Lung (tissue), 12 donors: ENCODE results near the gene MST1. TPM values are rescaled to one million over a fixed set of nuclear protein-coding genes. Genes with fewer than 3 reads are reported as not detected.

Experiments used
- ATAC-seq: fragments of 200-7000 bp; cut with Tn5 transposase; one replicate; pipeline ENCODE4 v1.9.1; 2020; ENCODE audit warnings: moderate number of reproducible peaks; ENCODE audit not compliant: insufficient read depth, low FRiP score
- DNase-seq, 3 donors: peaks; one replicate each; pipeline ENCODE4 v3.0.0-alpha.2; 2013 to 2017
- H3K27ac ChIP-seq, 2 donors: one replicate each; pipeline ENCODE4 v1.5.1; 2013; ENCODE audit warnings: mild to moderate bottlenecking in 2 of 2, moderate library complexity in 2 of 2, control low read depth in 1 of 2, inconsistent platforms in 1 of 2, low read depth in 1 of 2, low read length in 1 of 2
- H3K27me3 ChIP-seq, 3 donors: one replicate each; pipeline ENCODE4 v1.5.1; 2013; ENCODE audit warnings: low read length in 2 of 3; ENCODE audit not compliant: control insufficient read depth in 3 of 3, insufficient read depth in 3 of 3
- H3K36me3 ChIP-seq, 4 donors: one replicate each; pipeline ENCODE4 v1.5.1; 2013; ENCODE audit warnings: low read length in 4 of 4, mild to moderate bottlenecking in 1 of 4, moderate library complexity in 1 of 4; ENCODE audit not compliant: control insufficient read depth in 4 of 4, insufficient read depth in 4 of 4
- H3K4me1 ChIP-seq, 5 donors: one replicate each; pipeline ENCODE4 v1.5.1; 2013; ENCODE audit warnings: low read length in 5 of 5, mild to moderate bottlenecking in 2 of 5, moderate library complexity in 1 of 5; ENCODE audit not compliant: control insufficient read depth in 5 of 5, insufficient read depth in 5 of 5
- H3K4me3 ChIP-seq: one replicate; pipeline ENCODE4 v1.5.1; 2013; ENCODE audit warnings: mild to moderate bottlenecking, control low read depth, moderate library complexity
- H3K9ac ChIP-seq, 2 donors: one replicate each; pipeline ENCODE4 v1.5.1; 2013; ENCODE audit warnings: low read length in 2 of 2, control low read depth in 1 of 2; ENCODE audit not compliant: insufficient read depth in 1 of 2
- H3K9me3 ChIP-seq, 4 donors: one replicate each; pipeline ENCODE4 v1.5.1; 2013; ENCODE audit warnings: low read length in 3 of 4, mild to moderate bottlenecking in 1 of 4, moderate library complexity in 1 of 4; ENCODE audit not compliant: control insufficient read depth in 4 of 4, insufficient read depth in 3 of 4
- WGBS, 2 donors: extraction: QIAGEN DNeasy Blood & Tissue Kit; methylation state at CpG; one replicate each; pipeline ENCODE4 v1.1.7; 2013; 5-methylcytosine and 5-hydroxymethylcytosine counted together
- polyA plus RNA-seq, 2 donors: library from polyadenylated mRNA; stranded (reverse); fragments of 200-250 nt; gene quantifications; one replicate each; pipeline ENCODE4 v1.2.1, GENCODE V29; 2013
- total RNA-seq, 2 donors: library from RNA; depleted of rRNA in 1 of 2; stranded (reverse); fragments of >200 nt in 1 of 2; gene quantifications; one replicate each; pipeline ENCODE4 v1.2.1, GENCODE V29; 2014 to 2021
- TF ChIP-seq, protein P1 (sequence below): IDR thresholded peaks from 2 replicates; pipeline ENCODE4 v1.5.1; 2012; ENCODE audit warnings: mild to moderate bottlenecking; ENCODE audit errors: control extremely low read depth, extremely low read depth
- donor health status: control.
- donor health status: control.
- donor health status: Bipolar disorder and iron deficiency.
- donor health status: healthy.
- donor health status: DM: yes; HTN: yes; CAD: no.

MST1 gene
- total and polyA plus RNA-seq, 4 donors: 8.3 to 27.0 (median 17.2) TPM

DNA sequence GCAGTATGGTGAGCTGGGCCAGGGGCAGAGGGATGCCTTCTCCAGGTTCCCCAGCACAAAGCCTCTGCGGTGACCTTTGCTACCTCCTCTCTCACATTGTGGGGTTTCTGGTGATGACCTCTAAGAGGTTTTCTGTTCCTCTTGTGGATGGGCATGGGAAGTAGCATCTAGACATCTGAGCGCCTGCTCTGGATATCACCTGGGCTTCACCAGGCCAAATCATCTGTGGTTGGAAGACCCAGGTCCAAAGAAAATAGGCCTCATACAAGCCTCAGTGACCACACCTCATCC, 8.1 kb downstream of the MST1 start:
- H3K4me1 ChIP-seq: no peaks in the 10 kb centered on the region
- H3K4me3 ChIP-seq: no peak overlapping the region
- WGBS, 2 donors: 95 to 100% methylated on average over 2 of the region's 2 CpGs

DNA sequence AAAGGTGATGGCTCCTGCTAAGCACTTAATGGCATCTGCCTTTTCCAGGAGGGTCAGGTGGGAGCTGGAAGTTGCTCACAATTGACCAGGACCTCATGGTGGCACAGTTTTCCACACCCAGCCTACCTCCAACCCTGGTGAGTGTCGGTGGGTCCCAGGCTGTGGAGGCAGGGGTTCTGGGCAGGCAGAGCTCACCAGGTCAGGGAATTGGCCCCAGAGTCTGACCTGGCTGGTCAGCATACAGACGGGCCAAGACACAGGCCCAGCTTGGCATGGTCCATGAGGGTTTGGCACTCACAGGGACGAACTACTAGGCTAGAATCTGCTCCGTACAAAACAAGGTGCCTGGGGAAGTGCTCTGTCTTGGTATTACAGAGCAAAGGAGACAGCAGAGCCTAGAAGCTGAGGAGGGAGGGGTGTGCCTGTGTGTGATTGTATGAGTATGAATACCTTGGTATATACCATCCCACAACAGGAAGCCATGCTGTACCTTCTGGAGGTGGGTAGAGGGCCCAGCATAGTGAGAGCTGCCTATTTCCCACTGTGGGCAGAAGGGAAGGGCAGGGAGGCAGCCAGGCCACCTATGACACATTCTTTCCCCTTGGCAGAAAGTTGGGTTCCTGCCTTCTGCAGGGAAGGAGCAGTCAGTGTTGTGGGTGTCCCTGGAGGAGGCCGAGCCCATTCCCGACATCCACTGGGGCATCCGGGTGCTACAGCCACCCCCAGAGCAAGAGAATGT, 8.6 kb downstream of the MST1 start:
- ATAC-seq: no peak
- TF ChIP-seq, protein P1, sequence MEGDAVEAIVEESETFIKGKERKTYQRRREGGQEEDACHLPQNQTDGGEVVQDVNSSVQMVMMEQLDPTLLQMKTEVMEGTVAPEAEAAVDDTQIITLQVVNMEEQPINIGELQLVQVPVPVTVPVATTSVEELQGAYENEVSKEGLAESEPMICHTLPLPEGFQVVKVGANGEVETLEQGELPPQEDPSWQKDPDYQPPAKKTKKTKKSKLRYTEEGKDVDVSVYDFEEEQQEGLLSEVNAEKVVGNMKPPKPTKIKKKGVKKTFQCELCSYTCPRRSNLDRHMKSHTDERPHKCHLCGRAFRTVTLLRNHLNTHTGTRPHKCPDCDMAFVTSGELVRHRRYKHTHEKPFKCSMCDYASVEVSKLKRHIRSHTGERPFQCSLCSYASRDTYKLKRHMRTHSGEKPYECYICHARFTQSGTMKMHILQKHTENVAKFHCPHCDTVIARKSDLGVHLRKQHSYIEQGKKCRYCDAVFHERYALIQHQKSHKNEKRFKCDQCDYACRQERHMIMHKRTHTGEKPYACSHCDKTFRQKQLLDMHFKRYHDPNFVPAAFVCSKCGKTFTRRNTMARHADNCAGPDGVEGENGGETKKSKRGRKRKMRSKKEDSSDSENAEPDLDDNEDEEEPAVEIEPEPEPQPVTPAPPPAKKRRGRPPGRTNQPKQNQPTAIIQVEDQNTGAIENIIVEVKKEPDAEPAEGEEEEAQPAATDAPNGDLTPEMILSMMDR: no peak
- Histone ChIP-seq H3K36me3 (peaks cover 13 to 72% (median 33%) of the 10 kb centered on the region in 4 donors), H3K27me3 (no peaks in the 10 kb centered on the region), H3K4me1 (no peaks in the 10 kb centered on the region), H3K9ac (no peak overlapping the region), H3K4me3 (no peak overlapping the region), H3K9me3 (peaks cover 0 to 3% (median 0%) of the 10 kb centered on the region in 4 donors), H3K27ac (no peak overlapping the region)
- no peak for DNase-seq
- 89 to 92% methylated on average over 7 of the region's 7 CpGs for WGBS, 2 donors

More for the DNA sequence above, 8.1 kb downstream of the MST1 start:
- Histone ChIP-seq H3K9ac (no peak overlapping the region), H3K27ac (no peak overlapping the region), H3K36me3 (peaks cover 13 to 67% (median 32%) of the 10 kb centered on the region in 4 donors), H3K27me3 (no peaks in the 10 kb centered on the region), H3K9me3 (peaks cover 0 to 3% (median 0%) of the 10 kb centered on the region in 4 donors)
- TF ChIP-seq, protein P1: no peak
- ATAC-seq (no peak), DNase-seq (no peak)

DNA sequence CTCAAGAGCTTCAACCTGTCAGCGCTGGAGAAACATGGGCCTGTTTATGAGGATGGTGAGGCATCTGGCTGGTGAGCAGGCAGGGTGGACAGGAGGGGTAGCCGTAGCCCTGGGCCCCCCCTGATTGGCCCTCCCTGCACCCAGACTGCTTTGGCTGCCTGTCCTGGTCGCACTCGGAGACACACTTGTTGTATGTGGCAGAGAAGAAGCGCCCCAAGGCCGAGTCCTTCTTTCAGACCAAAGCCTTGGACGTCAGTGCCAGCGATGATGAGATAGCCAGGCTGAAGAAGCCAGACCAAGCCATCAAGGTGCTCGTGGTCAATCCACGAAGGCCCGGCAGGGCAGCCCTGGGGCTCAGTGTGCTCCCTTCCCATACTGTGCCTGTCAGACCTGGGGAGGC, 13.4 kb downstream of the MST1 start:
- Histone ChIP-seq H3K27ac (no peak overlapping the region), H3K4me3 (no peak overlapping the region), H3K4me1 (peaks cover 0 to 15% (median 0%) of the 10 kb centered on the region in 5 donors), H3K27me3 (no peaks in the 10 kb centered on the region), H3K9me3 (no peaks in the 10 kb centered on the region), H3K9ac (no peak overlapping the region), H3K36me3 (peaks cover 2 to 48% (median 26%) of the 10 kb centered on the region in 4 donors)
- 95 to 99% methylated on average over 11 of the region's 11 CpGs for WGBS, 2 donors
- DNase-seq (no peak), ATAC-seq (no peak)
- TF ChIP-seq, protein P1: no peak
